Measurements from ENCODE around the gene FCRL5. TPM values are rescaled to one million over a fixed set of nuclear protein-coding genes. Genes with fewer than 3 reads are reported as not detected.

Gene FCRL5
- total and polyA plus RNA-seq, 10 of the 15 experiments (the other 5 are each of a cell fraction or from before 2014, with no cell fraction given) = 1.1 to 136 (median 7.0) TPM

GRCh38 chr1:157595356-157595755 lies 43.0 kb upstream of the FCRL5 start (continued):
- peak; percentile 38; the same call in 1 of the 2 replicates for TF ChIP-seq MYB (IDR thresholded peaks at IDR 0.05; ENCODE audit: borderline replicate concordance, low read depth, low read length)
- peak; percentile 97 for TF ChIP-seq DPF2 (IDR thresholded peaks at IDR 0.05)
- TF ChIP-seq NR2C2 (IDR thresholded peaks at IDR 0.05; ENCODE audit: borderline replicate concordance, control insufficient read depth, insufficient read length, low read depth) = no peak
- 0 out of 2 replicates have a peak, but pooled peaks have one; percentile 35 for TF ChIP-seq CBX5 (IDR thresholded peaks at IDR 0.05; ENCODE audit: low read depth)
- TF ChIP-seq HCFC1 (IDR thresholded peaks at IDR 0.05; ENCODE audit: low read length) = no peak
- no peak for TF ChIP-seq BACH1 (IDR thresholded peaks at IDR 0.05; ENCODE audit: borderline replicate concordance)
- peak; percentile 80 for TF ChIP-seq EED (IDR thresholded peaks at IDR 0.05; ENCODE audit: low read depth)

GRCh38 chr1:157585984-157586383 lies 33.7 kb upstream of the FCRL5 start:
- H3K4me2 ChIP-seq (ENCODE audit: control insufficient read depth, insufficient read depth) = no peak overlapping the region
- ChIA-PET CTCF (interaction anchor here (1.4 to 3.7 kb wide), 4 partner anchors 9 to 105 kb away, joined by 3 to 24 read pairs (median 4); no protein-coding TSS in a partner anchor), SMC1A (ENCODE audit: uncharacterized antibody, unreplicated experiment) (interaction anchor here (1.1 to 3.9 kb wide), 4 partner anchors 9 to 219 kb away, joined by 3 to 25 read pairs (median 6); no protein-coding TSS in a partner anchor), RAD21 (ENCODE audit: unreplicated experiment) (no interaction called here), POLR2A (no interaction called here)
- no peak overlapping the region for H2AFZ ChIP-seq (ENCODE audit: control insufficient read depth, low read depth, low read length)
- TF ChIP-seq KDM1A (IDR thresholded peaks at IDR 0.05; ENCODE audit: borderline replicate concordance) (no peak), ZNF274 (IDR thresholded peaks at IDR 0.05; ENCODE audit: insufficient read depth, insufficient read length) (no peak), REST (IDR thresholded peaks at IDR 0.05; ENCODE audit: low read depth, low read length) (peak; percentile 81), BACH1 (IDR thresholded peaks at IDR 0.05; ENCODE audit: borderline replicate concordance) (no peak)
- TF ChIP-seq, protein P1, sequence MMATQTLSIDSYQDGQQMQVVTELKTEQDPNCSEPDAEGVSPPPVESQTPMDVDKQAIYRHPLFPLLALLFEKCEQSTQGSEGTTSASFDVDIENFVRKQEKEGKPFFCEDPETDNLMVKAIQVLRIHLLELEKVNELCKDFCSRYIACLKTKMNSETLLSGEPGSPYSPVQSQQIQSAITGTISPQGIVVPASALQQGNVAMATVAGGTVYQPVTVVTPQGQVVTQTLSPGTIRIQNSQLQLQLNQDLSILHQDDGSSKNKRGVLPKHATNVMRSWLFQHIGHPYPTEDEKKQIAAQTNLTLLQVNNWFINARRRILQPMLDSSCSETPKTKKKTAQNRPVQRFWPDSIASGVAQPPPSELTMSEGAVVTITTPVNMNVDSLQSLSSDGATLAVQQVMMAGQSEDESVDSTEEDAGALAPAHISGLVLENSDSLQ (IDR thresholded peaks at IDR 0.05) = no peak
- ATAC-seq (peak; percentile 61), FAIRE-seq (peak; percentile 66), DNase-seq (ENCODE audit: low read depth, low spot score) (no peak)
- no TSS peak for BruUV-seq (replicated peaks)
- peaks cover 1 to 13% of the 10 kb centered on the region in 2 experiments; a peak in 2 of 4 replicates for H3K27me3 ChIP-seq (replicated peaks in 1 of 2; ENCODE audit: control insufficient read depth in 2 of 2, insufficient read depth in 2 of 2, low read length in 1 of 2)
- H3K9me3 ChIP-seq (replicated peaks; ENCODE audit: control insufficient read depth, insufficient read depth, low read length) = peaks cover 4% of the 10 kb centered on the region; the same call in 1 of the 3 replicates
- peaks cover 2% of the 10 kb centered on the region; the same call in 1 of the 2 replicates for H4K20me1 ChIP-seq (ENCODE audit: control insufficient read depth, insufficient read depth)
- in situ Hi-C loops (cut with MboI) (no loop called here), intact Hi-C loops (cut with micrococcal nuclease; ENCODE audit: unreplicated experiment) (loop anchor here (10.0 kb wide), 1 partner anchor 279 kb away; no protein-coding TSS in a partner anchor)
- H3K79me2 ChIP-seq (ENCODE audit: control insufficient read depth, insufficient read depth, low read length) = no peaks in the 10 kb centered on the region
- WGBS (ENCODE audit: insufficient coverage, insufficient replicate concordance, low lambda C conversion rate, missing lambda C conversion rate) = 38% methylated on average over 4 of the region's 4 CpGs
- H3K4me3 ChIP-seq = no peak overlapping the region
- H3K9ac ChIP-seq (ENCODE audit: control insufficient read depth, insufficient read depth, low read length) = no peak overlapping the region
- no peaks in the 10 kb centered on the region for H3K4me1 ChIP-seq (ENCODE audit: control insufficient read depth, insufficient read depth, low read length)
- H3K36me3 ChIP-seq (ENCODE audit: control insufficient read depth in 2 of 2, insufficient read depth in 2 of 2, low read length in 1 of 2) = no peaks in the 10 kb centered on the region
- H3K27ac ChIP-seq (ENCODE audit: control insufficient read depth, insufficient read depth) = no peak overlapping the region

Measured in GM12878 (cell line).